HG03457 (cell line): ENCODE measurements around the gene BRWD1.

ENCODE experiments used
- ATAC-seq: cut with Tn5 transposase; IDR thresholded peaks from one replicate; pipeline ENCODE4 v1.9.1; 2021; ENCODE audit warnings: moderate number of reproducible peaks; ENCODE audit not compliant: unreplicated experiment

Gene BRWD1

DNA sequence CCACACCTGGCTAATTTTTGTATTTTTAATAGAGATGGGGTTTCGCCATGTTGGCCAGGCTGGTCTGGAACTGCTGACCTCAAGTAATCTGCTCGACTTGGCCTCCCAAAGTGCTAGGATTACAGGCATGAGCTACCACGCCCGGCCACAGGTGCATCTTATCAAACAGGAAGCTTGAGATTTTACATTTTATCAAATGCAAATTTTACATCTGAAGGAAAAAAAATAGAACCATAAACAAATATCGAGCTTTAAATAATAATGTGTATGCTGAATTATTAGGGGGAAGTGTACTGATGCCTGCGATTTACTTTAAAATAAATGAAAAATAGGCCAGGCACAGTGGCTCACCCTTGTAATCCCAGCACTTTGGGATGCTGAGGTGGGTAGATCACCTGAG is 16.6 kb upstream of the BRWD1 start:
- ATAC-seq = no peak

DNA sequence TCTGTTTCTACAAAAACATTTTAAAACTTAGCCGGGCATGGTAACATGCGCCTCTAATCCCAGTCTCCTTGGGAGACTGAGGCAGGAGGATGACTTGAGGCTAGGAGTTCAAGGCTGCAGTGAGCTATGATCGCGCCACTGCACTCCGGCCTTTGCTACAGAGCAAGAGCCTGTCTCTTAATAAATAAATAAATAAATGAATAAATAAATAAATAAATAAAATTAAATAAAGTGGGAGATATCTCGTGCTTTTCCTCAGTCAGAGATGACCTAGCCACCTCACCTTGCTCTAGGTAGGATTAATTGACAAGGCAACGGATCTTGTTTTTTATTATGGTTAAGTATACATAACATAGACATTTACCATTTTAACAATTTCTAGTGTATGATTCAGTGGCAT is 14.3 kb upstream of the BRWD1 start:
- ATAC-seq = no peak

GRCh38 chr21:39326607-39327307 is 13.3 kb upstream of the BRWD1 start:
- no peak for ATAC-seq

GRCh38 chr21:39325458-39325857 is 12.0 kb upstream of the BRWD1 start:
- no peak for ATAC-seq

DNA sequence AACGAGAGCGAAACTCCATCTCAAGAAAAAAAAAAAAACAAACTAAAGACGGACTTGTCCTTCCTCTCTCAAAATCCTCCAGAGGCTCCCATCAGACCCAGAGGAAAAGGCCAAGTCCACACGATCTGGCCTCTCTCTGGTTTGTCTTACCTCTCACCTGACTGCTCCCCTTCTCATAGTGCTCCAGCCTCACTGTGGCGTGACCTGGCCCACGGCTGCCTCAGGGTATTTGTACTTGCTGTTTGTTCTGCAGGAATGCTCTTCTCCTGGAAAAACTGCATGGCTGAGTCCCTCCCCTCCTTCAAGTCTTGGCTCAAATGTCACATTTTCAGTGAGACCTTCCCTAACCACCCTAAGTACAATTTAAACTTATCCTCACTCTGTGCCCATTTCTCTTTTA is 8.0 kb upstream of the BRWD1 start:
- ATAC-seq = no peak

GRCh38 chr21:39319814-39320332 is 6.4 kb upstream of the BRWD1 start:
- ATAC-seq = no peak

GRCh38 chr21:39319251-39319756 is 5.9 kb upstream of the BRWD1 start:
- ATAC-seq = no peak

DNA sequence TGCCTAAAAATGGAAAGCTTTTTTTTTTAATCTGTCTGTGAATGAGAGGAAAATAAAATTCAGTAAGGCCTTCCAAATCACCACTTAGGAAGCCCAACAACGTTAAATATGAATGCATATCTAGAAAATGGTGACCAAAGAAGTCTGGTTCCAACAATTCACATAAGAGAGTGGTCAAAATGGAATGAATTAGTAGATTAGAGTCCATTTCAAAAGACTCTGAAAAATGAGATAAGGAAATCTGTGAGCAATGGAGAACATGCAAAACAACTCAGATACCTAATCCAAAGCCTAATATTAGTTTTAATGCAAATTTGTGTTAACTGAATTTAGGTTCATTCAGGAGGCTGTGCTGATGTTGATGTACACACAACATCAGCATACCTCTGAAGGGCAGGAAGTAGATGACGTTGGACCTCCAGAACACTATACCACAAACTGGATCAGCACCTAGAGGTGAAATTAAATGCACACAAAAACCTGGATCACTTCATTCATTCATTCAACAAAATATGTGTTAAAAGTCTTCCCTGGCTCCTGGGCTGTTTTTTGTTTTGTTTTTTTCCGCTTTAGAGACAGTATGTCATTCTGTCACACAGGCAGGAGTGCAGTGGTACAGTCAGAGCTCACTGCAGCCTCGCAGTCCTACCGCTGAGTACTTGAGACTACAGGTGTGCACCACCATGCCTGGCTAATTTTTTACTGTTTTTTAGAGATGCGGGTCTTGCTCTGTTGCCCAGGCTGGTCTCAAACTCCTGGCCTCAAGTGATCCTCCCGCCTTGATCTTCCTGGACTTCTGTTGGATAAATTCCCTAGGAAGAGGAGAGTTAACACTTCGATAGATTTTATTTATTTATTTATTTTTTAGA is 4.9 kb upstream of the BRWD1 start:
- ATAC-seq = no peak

DNA sequence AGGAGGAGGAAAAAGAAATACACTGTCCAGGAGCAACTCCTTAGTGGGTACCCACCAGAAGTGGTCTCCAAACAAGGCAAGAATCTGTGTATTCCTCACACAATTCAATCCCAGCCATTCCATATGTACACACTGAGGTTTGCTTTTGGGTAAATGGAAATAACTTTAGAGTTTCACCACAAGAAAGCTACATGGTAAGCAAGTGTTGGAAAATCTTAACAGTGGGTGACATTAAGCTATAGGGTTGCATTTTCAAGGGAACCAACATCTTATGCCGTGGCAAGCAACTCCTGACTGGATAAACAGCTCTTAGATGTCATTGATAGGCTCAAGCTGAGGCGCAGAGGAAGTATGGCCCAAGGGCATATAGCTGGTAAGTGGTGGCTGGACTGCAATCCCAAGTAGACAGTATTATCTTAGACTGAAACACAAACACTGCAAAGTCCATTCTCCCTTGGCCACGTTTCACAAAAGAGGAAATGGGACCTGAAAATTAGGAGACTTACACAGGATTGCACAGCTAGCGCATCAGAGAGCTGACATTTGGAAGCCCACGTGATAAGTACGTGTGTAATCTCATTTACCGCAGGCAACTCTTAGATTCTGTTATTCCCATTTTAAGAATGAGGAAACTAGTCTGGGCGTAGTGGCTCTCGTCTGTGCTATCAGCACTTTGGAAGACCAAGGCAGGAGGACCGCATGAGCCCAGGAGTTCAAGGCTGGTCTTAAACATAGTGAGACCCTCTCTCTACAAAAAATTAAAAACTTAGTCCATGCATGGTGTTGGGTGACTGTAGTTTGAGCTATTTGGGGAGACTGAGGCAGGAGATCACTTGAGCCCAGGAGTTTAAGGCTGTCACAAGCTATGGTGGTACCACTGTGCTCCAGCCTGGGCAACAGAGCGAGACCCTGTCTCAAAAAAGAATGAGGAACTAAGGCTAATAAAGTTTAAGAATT is 4.0 kb upstream of the BRWD1 start:
- ATAC-seq = no peak

GRCh38 chr21:39316729-39317128 is 3.3 kb upstream of the BRWD1 start:
- no peak for ATAC-seq

DNA sequence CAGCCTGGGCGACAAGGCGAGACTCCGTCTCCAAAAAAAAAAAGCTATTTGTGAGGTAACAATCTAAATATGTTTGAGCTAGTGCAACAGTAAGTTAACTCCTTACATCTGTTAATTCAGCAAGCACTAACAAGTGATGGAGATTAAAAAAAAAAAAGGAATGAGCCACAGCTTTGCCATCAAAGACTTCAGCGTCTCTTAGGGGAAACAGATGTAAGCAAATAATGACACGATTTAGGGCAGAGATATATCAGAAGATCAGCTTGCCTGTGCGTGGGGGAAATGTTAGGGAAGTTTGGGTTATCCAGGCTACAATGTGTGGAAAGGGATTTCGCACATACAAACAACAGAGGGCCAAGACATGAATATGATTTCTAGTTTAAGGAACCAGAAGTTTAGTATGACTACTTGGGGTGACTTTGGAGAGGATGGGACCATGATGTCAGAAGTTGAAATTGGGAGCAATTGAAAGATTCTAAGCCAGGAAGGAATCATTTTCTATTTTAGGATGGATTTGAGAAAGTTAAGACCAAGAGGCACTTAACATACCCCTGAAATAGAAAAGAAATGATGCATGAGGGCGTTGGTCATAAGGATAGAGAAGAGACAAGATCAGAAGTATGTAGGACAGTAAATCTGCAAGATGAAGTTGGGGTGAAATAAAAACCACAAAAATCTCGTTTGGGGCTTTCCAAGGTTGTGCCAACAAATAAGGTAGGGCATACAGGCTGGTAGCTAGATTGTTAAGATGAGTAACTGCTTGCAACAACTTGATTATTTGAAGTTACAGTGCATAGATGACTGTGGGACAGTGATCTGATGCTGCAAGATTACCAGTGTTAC is 2.4 kb upstream of the BRWD1 start:
- no peak for ATAC-seq

- peak; percentile 1 for ATAC-seq
These were observed 953 bp upstream of the BRWD1 start for GRCh38 chr21:39314143-39315027.

GRCh38 chr21:39313042-39313570 is 326 bp downstream of the BRWD1 start:
- ATAC-seq = no peak

GRCh38 chr21:39312112-39313041 is 1.1 kb downstream of the BRWD1 start:
- peak; percentile 75 for ATAC-seq

DNA sequence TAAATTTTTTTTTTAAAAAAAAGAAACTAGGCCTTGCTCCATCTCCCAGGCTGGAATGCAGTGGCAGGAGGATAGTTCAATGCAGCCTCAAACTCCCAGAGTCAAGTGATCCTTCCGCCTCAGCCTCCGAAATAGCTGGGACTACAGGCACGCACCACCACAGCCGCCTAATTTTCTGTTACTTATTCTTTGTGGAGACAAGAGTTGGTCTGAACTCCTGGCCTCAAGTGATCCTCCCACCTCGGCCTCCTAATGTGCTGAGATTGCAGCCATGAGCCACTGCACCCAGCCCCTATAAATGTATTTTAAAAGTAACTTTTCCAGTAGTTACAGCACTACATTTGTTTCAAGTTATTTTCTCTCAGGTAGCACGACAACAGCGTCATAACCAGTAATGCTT is 2.3 kb downstream of the BRWD1 start:
- ATAC-seq = no peak

DNA sequence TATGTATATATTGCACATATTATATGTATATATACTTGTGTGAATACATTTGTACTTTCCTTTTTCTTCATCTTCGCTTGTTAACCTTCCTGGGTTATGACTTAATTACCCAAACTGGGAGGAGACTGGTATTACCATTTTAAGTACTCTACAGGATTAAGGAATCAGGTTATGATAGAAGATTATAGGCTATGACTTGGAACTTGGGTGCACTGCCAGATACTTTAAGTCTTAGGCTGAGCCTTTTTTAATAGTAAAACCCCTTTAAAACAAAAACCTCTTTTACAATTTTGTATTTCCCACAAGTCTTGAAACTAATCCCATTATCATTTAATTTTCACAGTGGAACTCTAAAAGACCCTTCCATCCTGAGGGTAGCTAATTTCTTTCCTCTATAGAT is 6.0 kb downstream of the BRWD1 start:
- no peak for ATAC-seq

DNA sequence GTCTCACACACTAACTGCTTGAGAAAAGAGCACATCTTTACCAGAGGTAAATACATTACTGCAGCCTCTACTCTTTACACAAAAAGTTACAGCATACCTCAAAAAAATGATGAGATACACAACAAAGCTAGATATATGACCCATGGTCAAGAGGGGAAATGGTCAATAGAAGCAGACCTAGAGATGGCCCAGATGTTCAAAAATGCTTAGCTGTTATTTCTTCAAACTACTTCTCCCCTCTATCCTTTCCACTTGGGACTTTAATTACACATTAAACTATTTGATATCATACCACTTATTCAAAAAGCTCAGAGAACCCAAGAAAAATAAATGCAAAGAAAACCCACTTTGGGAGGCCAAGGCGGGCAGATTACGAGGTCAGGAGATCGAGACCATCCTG is 12.8 kb downstream of the BRWD1 start:
- ATAC-seq = no peak

DNA sequence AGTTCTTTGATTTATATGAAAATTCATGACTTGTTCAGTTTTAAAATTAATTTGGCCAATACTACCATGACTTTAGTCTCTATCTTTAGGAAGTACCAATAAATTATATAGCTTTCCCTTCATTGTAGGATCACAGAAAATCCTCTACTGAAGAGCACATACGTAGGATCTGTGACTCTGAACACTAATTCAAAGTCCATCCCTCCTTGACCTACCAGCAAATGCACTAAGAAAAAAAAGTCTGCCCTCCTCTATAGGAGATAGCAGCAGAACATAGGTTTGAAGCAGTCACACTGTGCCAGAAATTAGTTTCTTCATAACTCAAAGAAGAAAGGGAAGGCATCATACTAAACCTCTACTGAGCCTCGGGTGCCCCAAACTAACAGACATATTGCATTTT is 16.5 kb downstream of the BRWD1 start:
- no peak for ATAC-seq
